HG03354 (cell line): ENCODE data around the gene CADM1.

Experiments
- ATAC-seq: cut with Tn5 transposase; IDR thresholded peaks from one replicate; pipeline ENCODE4 v1.9.1; 2021; ENCODE audit warnings: mild to moderate bottlenecking; ENCODE audit not compliant: unreplicated experiment, poor library complexity, severe bottlenecking

CADM1 gene

GRCh38 chr11:115181538-115181937, 322.7 kb downstream of the CADM1 start:
- no peak for ATAC-seq

- ATAC-seq, result no peak
Measured at GRCh38 chr11:115180272-115180671, 323.9 kb downstream of the CADM1 start.

DNA sequence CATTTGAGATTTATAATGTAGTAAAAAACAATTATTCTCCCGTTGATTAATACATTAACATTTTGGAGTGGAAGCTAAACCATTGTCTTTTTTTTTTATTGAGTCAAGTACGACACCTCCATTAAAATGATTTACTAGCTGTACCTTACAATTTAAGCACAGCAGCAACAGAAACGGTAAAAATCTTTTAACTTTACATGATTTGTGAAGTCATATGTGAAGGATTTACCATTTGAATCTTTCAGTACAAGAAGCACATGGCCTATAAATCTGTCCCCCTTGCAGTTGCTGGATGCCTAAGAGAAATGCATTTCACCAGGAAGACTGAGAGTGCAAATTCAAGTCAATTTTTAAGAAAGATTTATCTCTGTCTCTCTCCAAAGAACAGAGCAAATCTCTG, 324.6 kb downstream of the CADM1 start:
- ATAC-seq, result no peak

GRCh38 chr11:115178705-115179104, 325.5 kb downstream of the CADM1 start:
- no peak for ATAC-seq

- no peak for ATAC-seq
Measured at GRCh38 chr11:115173136-115173535, 331.1 kb downstream of the CADM1 start.

DNA sequence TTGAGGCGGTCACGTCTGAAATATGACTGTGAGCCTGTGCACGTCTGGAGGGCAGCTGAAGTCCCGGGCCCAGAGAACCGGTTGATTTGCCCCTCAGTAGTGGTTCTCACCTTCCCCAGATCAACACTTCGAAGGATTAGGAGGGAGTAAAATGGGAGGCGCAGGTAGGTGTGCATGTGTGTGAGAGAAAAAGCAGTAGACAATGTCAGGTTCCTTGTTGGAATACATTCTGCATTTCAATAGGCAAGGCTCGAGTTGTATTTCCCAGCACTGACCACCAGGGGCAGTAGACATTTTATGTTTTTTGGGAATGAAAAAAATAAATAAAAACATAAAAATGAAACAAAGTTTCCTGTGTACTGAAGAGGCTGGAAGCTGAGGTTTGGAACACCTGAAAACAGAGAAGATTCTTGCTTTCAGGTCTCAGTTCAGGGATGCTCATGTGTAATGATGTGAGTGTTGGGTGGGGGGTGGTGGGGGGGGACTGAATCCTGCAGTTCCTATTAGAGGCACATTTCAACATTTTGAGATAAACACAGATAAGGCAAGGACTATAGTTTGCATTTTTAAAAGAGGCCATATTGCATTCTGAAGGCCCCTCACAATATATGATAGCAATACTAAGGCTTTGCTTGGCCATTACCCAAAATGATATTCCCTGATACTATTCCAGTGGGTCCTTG, 333.9 kb downstream of the CADM1 start:
- ATAC-seq, result no peak

DNA sequence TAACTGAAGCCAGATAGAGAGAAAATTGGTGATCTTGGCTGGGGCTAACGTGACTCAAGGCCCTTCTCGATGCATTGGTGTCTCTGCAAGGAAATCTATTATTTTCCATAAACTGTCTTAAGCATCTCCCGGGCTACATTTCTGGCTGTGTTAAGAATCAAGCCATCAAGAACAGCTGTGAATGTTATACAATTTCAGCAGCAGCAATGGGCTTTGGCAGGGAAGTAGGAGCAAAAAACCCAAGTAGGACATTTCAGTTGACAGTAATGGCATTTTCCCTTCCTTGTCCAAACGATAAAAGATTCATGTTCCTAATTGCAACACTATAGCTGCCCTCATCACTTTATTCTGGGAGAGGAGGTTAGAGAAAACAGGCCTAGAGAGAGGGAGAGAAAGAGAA, 335.0 kb downstream of the CADM1 start:
- ATAC-seq, result no peak

GRCh38 chr11:115168686-115169085, 335.5 kb downstream of the CADM1 start:
- no peak for ATAC-seq

GRCh38 chr11:115168229-115168671, 336.0 kb downstream of the CADM1 start:
- ATAC-seq, result no peak

DNA sequence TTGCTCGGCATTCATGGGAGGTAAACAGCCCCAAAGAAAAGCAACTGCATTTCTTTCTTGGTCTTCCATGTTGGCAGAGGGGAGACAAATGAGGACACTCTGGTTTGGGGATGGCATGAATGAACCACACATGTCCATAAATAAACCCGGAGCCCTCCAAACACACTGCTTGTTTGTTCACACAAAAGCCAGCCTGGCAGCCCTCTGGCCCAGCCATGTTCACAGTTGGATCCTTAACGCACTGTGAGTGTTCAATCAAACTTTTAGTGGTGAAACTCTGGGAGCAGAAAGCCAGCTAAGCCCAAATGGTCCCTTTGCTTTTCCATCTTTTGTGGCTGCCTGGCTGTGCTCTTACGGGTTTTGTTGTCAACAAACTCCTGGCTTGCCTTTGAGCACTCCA, 336.8 kb downstream of the CADM1 start:
- ATAC-seq, result no peak

- ATAC-seq, result no peak
Measured at GRCh38 chr11:115166820-115167219, 337.4 kb downstream of the CADM1 start.

DNA sequence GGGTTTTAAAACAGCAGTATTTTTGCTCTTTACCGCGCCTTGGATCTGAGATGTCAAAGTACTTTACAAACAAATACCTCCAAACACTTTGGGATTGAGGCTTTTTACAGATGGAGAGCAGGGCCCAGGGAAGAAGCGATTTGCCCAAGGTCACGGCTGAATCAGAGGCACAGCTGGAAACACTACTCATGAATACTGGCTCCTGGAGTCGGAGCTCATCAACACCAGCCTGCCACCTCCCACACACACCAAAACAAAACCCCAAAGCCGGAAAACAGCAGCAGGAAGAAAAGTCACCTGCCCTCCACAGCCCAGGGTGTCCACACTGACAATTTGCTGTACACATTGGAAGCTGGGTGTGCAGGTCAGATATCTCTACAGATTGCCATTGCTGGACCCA, 339.4 kb downstream of the CADM1 start:
- no peak for ATAC-seq

GRCh38 chr11:115162919-115163318, 341.3 kb downstream of the CADM1 start:
- no peak for ATAC-seq

GRCh38 chr11:115161876-115162275, 342.3 kb downstream of the CADM1 start:
- ATAC-seq, result no peak

GRCh38 chr11:115159207-115159606, 345.0 kb downstream of the CADM1 start:
- no peak for ATAC-seq

- ATAC-seq, result no peak
Measured at GRCh38 chr11:115158053-115158452, 346.2 kb downstream of the CADM1 start.

- ATAC-seq, result no peak
Measured at GRCh38 chr11:115157247-115157646, 347.0 kb downstream of the CADM1 start.

DNA sequence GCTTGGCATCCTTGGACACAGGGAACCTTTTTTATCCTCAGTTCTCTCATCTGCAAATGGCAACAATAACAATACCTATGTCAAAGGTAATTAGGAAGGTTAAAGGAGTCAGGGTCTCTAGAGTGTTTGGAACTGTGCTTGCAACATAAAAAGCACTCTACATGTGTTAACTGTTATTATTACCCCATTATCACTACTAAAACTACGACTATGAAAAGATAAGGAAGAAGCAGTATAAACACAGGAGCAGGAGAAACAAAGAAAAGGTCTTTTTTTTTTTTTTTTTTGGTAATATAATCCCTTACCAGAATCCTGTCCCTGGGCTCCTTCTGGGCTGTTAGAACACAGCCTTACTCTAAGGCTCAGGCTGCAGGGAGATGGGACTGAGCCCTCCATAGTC, 348.2 kb downstream of the CADM1 start:
- no peak for ATAC-seq

DNA sequence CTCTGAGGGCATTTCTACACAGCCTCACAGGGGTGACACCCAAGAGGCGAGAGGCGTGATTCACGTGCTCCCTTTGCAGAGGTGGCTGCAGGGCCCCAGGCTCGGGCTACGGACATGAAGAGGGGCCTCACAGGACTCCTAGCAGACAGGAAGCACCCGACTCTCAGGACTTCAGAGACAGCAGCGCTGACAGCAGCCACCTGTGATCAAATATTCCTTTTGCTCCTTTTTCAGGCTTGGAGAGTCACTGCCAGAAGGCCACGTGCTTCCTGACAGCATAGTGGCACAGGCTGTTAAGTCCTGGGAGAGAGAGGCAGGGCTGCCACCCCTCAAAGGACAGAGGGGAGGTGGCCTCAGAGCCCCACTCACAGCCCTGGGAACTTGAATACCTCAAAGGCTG, 348.9 kb downstream of the CADM1 start:
- ATAC-seq, result no peak

GRCh38 chr11:115154355-115154736, 349.9 kb downstream of the CADM1 start:
- no peak for ATAC-seq

- ATAC-seq, result no peak
Measured at GRCh38 chr11:115153731-115154354, 350.4 kb downstream of the CADM1 start.

- no peak for ATAC-seq
Measured at GRCh38 chr11:115153135-115153534, 351.1 kb downstream of the CADM1 start.
